ENCODE measurements around the gene ELMO2. TPM values are rescaled to one million over a fixed set of nuclear protein-coding genes. Genes with fewer than 3 reads are reported as not detected.

The ELMO2 gene
- total RNA-seq, 4 donors from 2014 or later = 41.6 to 69.1 (median 53.8) TPM

DNA sequence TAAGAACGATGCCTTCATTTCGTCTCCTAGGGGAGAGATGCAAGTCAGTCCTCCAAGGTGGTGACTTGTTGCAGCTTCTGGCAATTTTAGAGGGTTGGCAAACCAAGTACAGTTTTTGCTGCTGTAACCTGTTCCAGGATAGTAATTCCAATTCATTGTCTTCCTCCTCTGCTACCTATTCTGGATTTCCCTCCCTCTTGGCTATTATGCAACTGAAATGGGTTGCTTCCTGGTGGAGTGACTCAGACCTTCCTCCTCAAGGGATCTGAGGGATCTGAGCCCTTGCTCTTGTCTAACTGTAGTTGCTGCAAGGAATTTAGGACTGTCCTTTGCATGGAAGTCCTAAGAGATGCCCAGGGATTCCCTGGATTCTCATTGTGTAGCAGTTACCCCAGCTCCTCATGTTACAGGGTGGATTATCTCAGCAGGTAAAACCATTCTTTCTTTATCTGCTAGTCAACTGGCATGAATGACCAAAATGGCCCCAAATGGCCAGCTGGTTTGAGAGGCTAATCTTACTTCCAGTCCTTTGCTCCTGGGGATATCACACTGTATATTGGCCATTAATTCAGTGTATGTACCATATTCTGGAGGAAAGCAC lies 17.6 kb upstream of the ELMO2 start:
- 88% methylated on average over 2 of the region's 2 CpGs; no CpG with 5 or more reads in 1 of the 2 donors for WGBS, 2 donors (ENCODE audit: low coverage in 1 of 2)
- no peak for ATAC-seq
- Histone ChIP-seq H3K27me3 (peaks cover 64% of the 10 kb centered on the region), H3K27ac (no peak overlapping the region), H3K4me1 (no peaks in the 10 kb centered on the region), H3K36me3 (no peaks in the 10 kb centered on the region), H3K9me3 (no peaks in the 10 kb centered on the region), H3K4me3 (no peak overlapping the region)
- no peak for TF ChIP-seq POLR2AphosphoS5 (IDR thresholded peaks at IDR 0.05)
- no peak for TF ChIP-seq EP300 (IDR thresholded peaks at IDR 0.05)
- TF ChIP-seq, protein P1, sequence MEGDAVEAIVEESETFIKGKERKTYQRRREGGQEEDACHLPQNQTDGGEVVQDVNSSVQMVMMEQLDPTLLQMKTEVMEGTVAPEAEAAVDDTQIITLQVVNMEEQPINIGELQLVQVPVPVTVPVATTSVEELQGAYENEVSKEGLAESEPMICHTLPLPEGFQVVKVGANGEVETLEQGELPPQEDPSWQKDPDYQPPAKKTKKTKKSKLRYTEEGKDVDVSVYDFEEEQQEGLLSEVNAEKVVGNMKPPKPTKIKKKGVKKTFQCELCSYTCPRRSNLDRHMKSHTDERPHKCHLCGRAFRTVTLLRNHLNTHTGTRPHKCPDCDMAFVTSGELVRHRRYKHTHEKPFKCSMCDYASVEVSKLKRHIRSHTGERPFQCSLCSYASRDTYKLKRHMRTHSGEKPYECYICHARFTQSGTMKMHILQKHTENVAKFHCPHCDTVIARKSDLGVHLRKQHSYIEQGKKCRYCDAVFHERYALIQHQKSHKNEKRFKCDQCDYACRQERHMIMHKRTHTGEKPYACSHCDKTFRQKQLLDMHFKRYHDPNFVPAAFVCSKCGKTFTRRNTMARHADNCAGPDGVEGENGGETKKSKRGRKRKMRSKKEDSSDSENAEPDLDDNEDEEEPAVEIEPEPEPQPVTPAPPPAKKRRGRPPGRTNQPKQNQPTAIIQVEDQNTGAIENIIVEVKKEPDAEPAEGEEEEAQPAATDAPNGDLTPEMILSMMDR (IDR thresholded peaks at IDR 0.05) = no peak
- TF ChIP-seq POLR2A (IDR thresholded peaks at IDR 0.05) = no peak

DNA sequence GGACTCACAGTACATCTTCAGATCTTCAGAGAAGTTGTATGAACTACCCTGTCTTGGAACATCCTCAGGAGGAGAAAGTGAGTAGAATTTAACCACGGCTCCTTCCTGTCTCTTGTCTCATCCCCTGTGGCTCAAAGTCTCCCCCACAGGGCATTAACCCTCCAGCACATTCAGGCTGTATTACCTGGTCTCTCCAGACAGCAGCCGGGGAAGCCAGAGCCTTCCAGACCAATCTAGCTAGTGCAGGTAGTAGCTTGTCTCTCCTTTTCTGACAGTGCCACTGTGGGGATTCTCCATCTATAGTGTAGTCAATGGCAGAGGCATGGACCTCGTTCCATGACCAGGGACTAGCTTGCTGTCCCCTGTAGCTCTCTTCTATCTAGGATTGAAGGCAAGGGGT lies 16.9 kb upstream of the ELMO2 start:
- 33 to 50% methylated on average over 1 to 3 of the region's 3 CpGs for WGBS, 2 donors (ENCODE audit: low coverage in 1 of 2)
- no peaks in the 10 kb centered on the region for H3K9me3 ChIP-seq
- ATAC-seq = no peak
- no peak overlapping the region for H3K27ac ChIP-seq
- no peak for TF ChIP-seq POLR2AphosphoS5 (IDR thresholded peaks at IDR 0.05)
- TF ChIP-seq, protein P1 (IDR thresholded peaks at IDR 0.05) = no peak
- TF ChIP-seq POLR2A (IDR thresholded peaks at IDR 0.05) = no peak
- H3K27me3 ChIP-seq = peaks cover 58% of the 10 kb centered on the region
- H3K4me3 ChIP-seq = no peak overlapping the region
- H3K36me3 ChIP-seq = no peaks in the 10 kb centered on the region
- H3K4me1 ChIP-seq = no peaks in the 10 kb centered on the region

GRCh38 chr20:46420878-46421277 lies 14.5 kb upstream of the ELMO2 start:
- Histone ChIP-seq H3K27me3 (peaks cover 41% of the 10 kb centered on the region), H3K9me3 (peaks cover 0 to 5% (median 0%) of the 10 kb centered on the region in 3 donors), H3K27ac (no peak overlapping the region), H3K36me3 (no peaks in the 10 kb centered on the region), H3K4me1 (no peaks in the 10 kb centered on the region), H3K4me3 (no peak overlapping the region)
- ATAC-seq = no peak
- WGBS, 2 donors (ENCODE audit: low coverage in 1 of 2) = 31 to 36% methylated on average over 5 of the region's 5 CpGs
- TF ChIP-seq EP300 (IDR thresholded peaks at IDR 0.05) (no peak), POLR2A (IDR thresholded peaks at IDR 0.05) (no peak), POLR2AphosphoS5 (IDR thresholded peaks at IDR 0.05) (no peak)
- TF ChIP-seq, protein P1 (IDR thresholded peaks at IDR 0.05) = no peak

DNA sequence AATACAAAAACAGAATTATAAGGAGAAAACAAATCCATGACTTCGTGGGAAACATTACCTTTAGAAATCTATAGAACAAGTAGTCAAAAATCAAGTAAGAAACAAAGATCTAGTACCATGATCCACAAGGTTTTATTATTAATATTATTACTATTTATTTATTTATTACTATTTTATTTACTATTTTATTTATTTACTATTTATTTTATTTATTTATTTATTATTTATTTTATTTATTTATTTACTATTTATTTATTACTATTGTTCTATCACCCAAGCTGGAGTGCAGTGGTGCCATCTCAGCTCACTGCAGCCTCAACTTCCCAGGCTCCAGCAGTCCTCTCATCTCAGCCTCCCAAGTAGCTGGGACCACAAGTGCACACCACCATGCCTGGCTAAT lies 13.5 kb upstream of the ELMO2 start:
- ATAC-seq = no peak
- Histone ChIP-seq H3K9me3 (peaks cover 0 to 5% (median 0%) of the 10 kb centered on the region in 3 donors), H3K4me3 (no peak overlapping the region), H3K36me3 (no peaks in the 10 kb centered on the region), H3K27ac (no peak overlapping the region), H3K27me3 (peaks cover 38% of the 10 kb centered on the region), H3K4me1 (no peaks in the 10 kb centered on the region)
- 86 to 95% methylated on average over 1 of the region's 1 CpG for WGBS, 2 donors (ENCODE audit: low coverage in 1 of 2)
- no peak for TF ChIP-seq POLR2A (IDR thresholded peaks at IDR 0.05)
- TF ChIP-seq EP300 (IDR thresholded peaks at IDR 0.05) = no peak
- no peak for TF ChIP-seq POLR2AphosphoS5 (IDR thresholded peaks at IDR 0.05)
- TF ChIP-seq, protein P1 (IDR thresholded peaks at IDR 0.05) = no peak

DNA sequence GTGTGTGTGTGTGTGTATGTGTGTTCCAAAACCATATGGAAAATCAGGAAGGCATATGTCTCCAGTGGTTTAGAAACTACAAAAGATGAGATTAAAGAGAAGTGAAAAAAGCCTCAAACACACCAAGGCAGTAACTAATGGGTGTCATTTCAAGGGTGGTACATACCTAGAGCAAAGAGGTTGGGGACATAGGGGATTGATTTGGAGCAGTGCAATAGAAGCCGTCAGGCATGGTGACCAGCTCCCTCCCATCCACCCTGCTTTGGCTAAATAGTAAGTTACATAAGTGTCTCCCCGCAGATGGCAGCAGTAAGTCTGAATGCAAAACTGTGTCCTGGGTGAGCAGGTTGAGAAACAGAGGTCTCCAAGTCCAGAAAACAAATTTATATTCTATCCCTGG lies 10.4 kb upstream of the ELMO2 start:
- Histone ChIP-seq H3K27me3 (peaks cover 12% of the 10 kb centered on the region), H3K9me3 (peaks cover 0 to 5% (median 0%) of the 10 kb centered on the region in 3 donors), H3K36me3 (no peaks in the 10 kb centered on the region), H3K4me3 (no peak overlapping the region), H3K4me1 (no peaks in the 10 kb centered on the region), H3K27ac (no peak overlapping the region)
- TF ChIP-seq POLR2A (IDR thresholded peaks at IDR 0.05) (no peak), EP300 (IDR thresholded peaks at IDR 0.05) (no peak), POLR2AphosphoS5 (IDR thresholded peaks at IDR 0.05) (no peak)
- TF ChIP-seq, protein P1 (IDR thresholded peaks at IDR 0.05) = no peak
- WGBS, 2 donors (ENCODE audit: low coverage in 1 of 2) = 60 to 80% methylated on average over 1 of the region's 2 CpGs
- ATAC-seq = no peak

All from gastroesophageal sphincter (tissue), 4 donors.